HG03378 (cell line): ENCODE measurements around the gene ELAVL4.
A peak's percentile ranks its signal among the peaks of the same experiment; 100 is the strongest.

Source experiments
- ATAC-seq: cut with Tn5 transposase; IDR thresholded peaks from one replicate; pipeline ENCODE4 v1.9.1; 2021; ENCODE audit warnings: mild to moderate bottlenecking, moderate library complexity; ENCODE audit not compliant: unreplicated experiment

ELAVL4 gene

DNA sequence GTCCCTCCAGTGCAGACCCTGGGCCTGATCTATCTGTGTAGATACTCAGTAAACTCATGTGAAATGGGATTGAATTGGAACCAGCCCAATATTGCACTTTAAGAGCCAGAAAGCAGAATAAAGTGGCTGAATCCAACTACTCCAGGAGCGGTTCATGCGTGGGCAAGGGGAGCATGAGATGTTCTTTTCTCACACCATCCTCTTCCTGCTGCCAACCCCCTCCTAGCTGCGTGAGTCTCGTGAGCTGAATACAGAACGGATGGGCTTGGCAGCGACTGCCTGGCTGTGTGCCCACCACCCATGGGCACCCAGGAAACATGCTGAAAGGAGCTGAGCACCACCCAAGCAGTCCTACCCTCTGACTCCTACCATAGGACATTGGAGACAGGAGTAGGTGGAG lies 128.3 kb downstream of the ELAVL4 start:
- ATAC-seq: no peak

DNA sequence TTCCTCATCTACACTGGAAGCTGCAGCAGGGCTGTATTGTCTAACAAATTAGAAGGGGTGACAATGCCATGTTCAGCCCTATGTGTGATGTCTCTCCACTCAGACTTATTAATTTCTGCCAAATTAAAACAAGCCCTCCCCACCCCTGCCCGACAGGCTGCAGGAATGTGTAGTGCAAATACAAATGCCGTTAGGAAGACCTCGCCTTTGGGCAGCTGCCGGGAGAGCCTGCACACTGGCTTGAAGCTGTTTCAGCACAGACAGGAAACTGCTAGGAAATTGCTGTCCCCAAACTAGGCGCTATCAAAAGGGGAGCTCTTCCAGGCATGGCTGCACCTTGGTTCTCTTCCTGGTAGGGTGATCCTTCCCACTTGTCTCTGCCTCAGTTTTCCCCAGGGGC lies 135.2 kb downstream of the ELAVL4 start:
- ATAC-seq: no peak

DNA sequence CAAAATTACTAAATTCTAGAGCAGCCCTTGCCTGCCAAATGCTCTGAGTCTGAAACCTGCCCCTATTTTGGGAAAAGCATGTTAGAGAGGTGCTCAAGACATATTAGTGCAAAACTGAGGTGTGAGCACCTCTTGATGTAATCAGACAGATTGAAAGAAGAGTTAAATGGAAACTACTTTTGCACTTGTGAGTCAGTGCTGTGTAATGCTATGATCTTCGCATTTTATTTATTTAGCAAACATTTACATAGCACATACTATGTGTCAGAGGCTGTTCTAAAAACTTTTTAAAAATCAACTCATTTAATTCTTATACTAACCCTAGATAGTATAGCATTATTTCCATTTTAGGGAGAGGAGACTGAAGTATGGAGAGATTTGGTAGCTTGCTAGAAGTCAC lies 138.1 kb downstream of the ELAVL4 start:
- ATAC-seq: no peak

DNA sequence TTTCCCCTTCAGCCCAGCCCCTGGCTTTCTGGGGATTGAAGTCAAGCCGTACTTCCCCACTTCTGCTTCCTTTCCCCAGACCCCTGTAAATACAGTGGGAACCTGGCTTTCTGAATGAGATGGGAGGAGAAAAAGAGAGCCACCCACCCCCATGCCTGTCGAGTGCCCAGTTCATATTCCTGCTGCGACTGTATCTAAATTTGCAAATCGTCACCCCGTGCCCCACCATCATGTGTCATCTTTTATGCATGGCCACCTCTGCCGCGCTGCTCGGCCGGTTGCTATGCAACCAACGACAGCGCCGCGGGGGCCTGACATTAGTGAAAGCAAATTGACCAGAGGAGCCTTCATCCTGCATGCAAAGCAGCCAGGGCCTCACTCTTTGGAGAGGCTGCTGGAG lies 143.0 kb downstream of the ELAVL4 start:
- ATAC-seq: peak; percentile 77

DNA sequence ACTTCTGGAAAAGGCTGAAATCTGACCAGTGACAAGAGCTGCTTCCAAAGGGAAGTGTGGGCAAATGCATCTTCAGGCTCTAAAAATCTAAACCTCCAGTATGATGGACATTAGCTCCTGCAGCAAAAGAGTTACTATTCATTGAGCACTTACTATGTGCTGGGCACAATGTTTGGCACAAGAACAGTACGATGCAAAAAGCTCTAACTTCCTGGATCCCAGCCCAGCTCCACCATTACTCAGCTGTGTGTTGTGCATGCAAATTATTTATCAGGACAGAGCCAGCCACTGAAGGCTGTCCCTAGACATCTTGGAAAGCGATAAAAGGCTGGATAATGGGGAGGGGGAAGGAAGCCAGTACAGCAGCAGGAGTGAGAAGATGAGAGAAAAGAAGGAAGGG lies 143.5 kb downstream of the ELAVL4 start:
- no peak for ATAC-seq
